Panc1 (cell line): ENCODE results near the gene GALNT10.

Source experiments
- POLR2AphosphoS5 ChIP-seq: IDR thresholded peaks from 2 replicates; pipeline ENCODE4 v1.6.1; 2012; ENCODE audit warnings: mild to moderate bottlenecking, low read depth, low read length, moderate library complexity
- SIN3A ChIP-seq: IDR thresholded peaks from 2 replicates; pipeline ENCODE4 v1.6.1; 2012; ENCODE audit warnings: low read depth, mild to moderate bottlenecking, low read length, moderate library complexity, borderline replicate concordance; ENCODE audit not compliant: insufficient read depth
- TCF7L2 ChIP-seq: IDR thresholded peaks from 2 replicates; pipeline ENCODE4 v1.6.1; 2011; ENCODE audit warnings: mild to moderate bottlenecking, low read depth, low read length, inconsistent platforms
- TF ChIP-seq, protein P1 (sequence below): fragments of 450-650 bp; IDR thresholded peaks from 2 replicates; pipeline ENCODE4 v1.5.1; 2017; ENCODE audit warnings: mild to moderate bottlenecking
- TF ChIP-seq, protein P2 (sequence below), 2 experiments: IDR thresholded peaks; 2 replicates each; pipeline ENCODE4 v1.6.1; 2011 to 2012; ENCODE audit warnings: low read depth in 2 of 2, control low read depth in 1 of 2, low read length in 1 of 2, mild to moderate bottlenecking in 1 of 2, moderate library complexity in 1 of 2; ENCODE audit not compliant: insufficient read depth in 1 of 2

DNA sequence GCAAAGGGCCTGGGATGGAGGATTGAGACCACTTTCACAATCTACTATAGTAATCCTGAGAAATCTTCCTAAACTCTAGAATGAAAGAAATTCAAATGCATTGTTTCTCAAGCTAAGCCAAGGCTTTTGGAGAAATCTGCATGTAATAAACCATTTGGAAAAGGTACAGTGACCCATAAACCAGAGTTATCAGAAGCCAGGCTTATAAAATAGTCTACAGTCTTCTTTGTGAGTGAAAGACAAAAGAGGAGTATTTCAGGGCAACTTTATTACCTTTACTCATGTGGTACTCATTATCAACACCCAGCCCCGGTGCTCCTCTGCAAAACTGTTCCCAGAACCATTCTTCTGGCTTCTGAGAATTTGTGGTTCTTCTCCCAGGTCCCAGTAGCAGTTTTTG lies 87.0 kb downstream of the GALNT10 start:
- TF ChIP-seq, protein P1, sequence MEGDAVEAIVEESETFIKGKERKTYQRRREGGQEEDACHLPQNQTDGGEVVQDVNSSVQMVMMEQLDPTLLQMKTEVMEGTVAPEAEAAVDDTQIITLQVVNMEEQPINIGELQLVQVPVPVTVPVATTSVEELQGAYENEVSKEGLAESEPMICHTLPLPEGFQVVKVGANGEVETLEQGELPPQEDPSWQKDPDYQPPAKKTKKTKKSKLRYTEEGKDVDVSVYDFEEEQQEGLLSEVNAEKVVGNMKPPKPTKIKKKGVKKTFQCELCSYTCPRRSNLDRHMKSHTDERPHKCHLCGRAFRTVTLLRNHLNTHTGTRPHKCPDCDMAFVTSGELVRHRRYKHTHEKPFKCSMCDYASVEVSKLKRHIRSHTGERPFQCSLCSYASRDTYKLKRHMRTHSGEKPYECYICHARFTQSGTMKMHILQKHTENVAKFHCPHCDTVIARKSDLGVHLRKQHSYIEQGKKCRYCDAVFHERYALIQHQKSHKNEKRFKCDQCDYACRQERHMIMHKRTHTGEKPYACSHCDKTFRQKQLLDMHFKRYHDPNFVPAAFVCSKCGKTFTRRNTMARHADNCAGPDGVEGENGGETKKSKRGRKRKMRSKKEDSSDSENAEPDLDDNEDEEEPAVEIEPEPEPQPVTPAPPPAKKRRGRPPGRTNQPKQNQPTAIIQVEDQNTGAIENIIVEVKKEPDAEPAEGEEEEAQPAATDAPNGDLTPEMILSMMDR, result no peak
- TF ChIP-seq TCF7L2 (no peak), POLR2AphosphoS5 (no peak), SIN3A (no peak)
- TF ChIP-seq, protein P2, sequence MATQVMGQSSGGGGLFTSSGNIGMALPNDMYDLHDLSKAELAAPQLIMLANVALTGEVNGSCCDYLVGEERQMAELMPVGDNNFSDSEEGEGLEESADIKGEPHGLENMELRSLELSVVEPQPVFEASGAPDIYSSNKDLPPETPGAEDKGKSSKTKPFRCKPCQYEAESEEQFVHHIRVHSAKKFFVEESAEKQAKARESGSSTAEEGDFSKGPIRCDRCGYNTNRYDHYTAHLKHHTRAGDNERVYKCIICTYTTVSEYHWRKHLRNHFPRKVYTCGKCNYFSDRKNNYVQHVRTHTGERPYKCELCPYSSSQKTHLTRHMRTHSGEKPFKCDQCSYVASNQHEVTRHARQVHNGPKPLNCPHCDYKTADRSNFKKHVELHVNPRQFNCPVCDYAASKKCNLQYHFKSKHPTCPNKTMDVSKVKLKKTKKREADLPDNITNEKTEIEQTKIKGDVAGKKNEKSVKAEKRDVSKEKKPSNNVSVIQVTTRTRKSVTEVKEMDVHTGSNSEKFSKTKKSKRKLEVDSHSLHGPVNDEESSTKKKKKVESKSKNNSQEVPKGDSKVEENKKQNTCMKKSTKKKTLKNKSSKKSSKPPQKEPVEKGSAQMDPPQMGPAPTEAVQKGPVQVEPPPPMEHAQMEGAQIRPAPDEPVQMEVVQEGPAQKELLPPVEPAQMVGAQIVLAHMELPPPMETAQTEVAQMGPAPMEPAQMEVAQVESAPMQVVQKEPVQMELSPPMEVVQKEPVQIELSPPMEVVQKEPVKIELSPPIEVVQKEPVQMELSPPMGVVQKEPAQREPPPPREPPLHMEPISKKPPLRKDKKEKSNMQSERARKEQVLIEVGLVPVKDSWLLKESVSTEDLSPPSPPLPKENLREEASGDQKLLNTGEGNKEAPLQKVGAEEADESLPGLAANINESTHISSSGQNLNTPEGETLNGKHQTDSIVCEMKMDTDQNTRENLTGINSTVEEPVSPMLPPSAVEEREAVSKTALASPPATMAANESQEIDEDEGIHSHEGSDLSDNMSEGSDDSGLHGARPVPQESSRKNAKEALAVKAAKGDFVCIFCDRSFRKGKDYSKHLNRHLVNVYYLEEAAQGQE (IDR thresholded peaks at IDR 0.05; ENCODE audit: insufficient read depth in 1 of 2, low read depth in 2 of 2, low read length in 1 of 2), result no peak
